Uterus (tissue), 2 donors: ENCODE results near the gene ARFGEF3.

ENCODE experiments used
- POLR2A ChIP-seq, 2 donors: fragments of 450-650 bp; IDR thresholded peaks; one replicate each; pipeline ENCODE4 v1.6.1; 2016; ENCODE audit warnings: antibody characterized with exemption in 2 of 2, mild to moderate bottlenecking in 1 of 2, moderate library complexity in 1 of 2
- TF ChIP-seq, protein P1 (sequence below), 4 experiments: fragments of 200-600 bp in 2 of 4; fragments of 450-650 bp in 2 of 4; sonication (generic) in 2 of 4; IDR thresholded peaks; one replicate each; pipeline ENCODE4 v1.5.1; 2016 to 2019; ENCODE audit warnings: antibody characterized with exemption in 4 of 4, mild to moderate bottlenecking in 2 of 4, moderate library complexity in 1 of 4

DNA sequence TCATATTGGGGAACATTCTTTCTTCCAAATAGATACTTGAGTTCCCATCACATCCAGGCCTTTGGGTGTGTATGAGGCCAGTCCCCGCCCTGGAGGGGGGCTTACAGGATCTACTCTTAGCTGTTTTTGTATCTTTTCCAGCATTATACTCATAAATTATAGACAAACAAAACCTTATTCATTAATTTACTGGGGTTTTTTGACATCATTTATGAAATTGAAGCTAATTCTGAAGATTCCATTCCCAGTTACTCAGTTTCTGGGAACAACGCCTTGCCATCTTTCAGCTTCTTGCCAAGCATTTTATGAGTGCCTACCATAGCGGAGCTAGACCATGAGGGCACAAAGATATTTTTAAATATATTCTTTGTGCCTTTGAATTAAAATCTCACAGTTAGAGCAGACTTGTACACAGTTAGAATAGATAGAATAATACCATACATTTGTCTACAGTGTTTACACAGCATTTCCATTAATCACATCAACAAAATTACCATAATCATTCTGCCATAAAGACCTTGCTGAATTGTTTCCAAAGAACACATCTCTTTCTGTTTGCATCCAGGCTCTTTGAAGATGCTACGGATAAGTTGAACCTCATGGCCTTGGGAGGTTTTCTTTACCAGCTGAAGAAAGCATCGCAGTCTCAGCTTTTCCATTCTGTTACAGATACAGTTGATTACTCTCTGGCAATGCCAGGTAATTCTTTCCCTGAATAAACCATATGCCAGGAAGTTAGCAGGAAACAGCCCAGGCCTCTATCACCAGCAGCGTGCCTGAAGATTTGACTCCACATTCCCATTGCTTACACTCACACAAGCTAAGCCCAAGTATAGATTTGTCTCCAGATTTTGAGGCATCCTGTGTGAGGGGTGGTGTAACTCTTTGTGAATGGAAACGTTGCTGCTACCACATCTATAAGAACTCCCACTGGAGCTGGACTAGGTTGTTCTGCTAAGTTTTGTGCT is 132.0 kb downstream of the ARFGEF3 start:
- TF ChIP-seq, protein P1, sequence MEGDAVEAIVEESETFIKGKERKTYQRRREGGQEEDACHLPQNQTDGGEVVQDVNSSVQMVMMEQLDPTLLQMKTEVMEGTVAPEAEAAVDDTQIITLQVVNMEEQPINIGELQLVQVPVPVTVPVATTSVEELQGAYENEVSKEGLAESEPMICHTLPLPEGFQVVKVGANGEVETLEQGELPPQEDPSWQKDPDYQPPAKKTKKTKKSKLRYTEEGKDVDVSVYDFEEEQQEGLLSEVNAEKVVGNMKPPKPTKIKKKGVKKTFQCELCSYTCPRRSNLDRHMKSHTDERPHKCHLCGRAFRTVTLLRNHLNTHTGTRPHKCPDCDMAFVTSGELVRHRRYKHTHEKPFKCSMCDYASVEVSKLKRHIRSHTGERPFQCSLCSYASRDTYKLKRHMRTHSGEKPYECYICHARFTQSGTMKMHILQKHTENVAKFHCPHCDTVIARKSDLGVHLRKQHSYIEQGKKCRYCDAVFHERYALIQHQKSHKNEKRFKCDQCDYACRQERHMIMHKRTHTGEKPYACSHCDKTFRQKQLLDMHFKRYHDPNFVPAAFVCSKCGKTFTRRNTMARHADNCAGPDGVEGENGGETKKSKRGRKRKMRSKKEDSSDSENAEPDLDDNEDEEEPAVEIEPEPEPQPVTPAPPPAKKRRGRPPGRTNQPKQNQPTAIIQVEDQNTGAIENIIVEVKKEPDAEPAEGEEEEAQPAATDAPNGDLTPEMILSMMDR (IDR thresholded peaks at IDR 0.05), result no peak
- TF ChIP-seq POLR2A (IDR thresholded peaks at IDR 0.05), result no peak
